ENCODE measurements around the gene ABHD16A.

GRCh38 chr6:31662124-31662723 lies 40.9 kb downstream of the ABHD16A start:
- TF ChIP-seq, protein P1, sequence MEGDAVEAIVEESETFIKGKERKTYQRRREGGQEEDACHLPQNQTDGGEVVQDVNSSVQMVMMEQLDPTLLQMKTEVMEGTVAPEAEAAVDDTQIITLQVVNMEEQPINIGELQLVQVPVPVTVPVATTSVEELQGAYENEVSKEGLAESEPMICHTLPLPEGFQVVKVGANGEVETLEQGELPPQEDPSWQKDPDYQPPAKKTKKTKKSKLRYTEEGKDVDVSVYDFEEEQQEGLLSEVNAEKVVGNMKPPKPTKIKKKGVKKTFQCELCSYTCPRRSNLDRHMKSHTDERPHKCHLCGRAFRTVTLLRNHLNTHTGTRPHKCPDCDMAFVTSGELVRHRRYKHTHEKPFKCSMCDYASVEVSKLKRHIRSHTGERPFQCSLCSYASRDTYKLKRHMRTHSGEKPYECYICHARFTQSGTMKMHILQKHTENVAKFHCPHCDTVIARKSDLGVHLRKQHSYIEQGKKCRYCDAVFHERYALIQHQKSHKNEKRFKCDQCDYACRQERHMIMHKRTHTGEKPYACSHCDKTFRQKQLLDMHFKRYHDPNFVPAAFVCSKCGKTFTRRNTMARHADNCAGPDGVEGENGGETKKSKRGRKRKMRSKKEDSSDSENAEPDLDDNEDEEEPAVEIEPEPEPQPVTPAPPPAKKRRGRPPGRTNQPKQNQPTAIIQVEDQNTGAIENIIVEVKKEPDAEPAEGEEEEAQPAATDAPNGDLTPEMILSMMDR (IDR thresholded peaks at IDR 0.05) = no peak
- no peak for TF ChIP-seq POLR2A (IDR thresholded peaks at IDR 0.05)
